Ascending aorta (tissue), 2 donors: ENCODE measurements around the gene ABCA8. TPM values are rescaled to one million over a fixed set of nuclear protein-coding genes. Genes with fewer than 3 reads are reported as not detected.

ENCODE experiments used
- DNase-seq, 2 donors: peaks; one replicate each; pipeline ENCODE4 v3.0.0-alpha.2; 2019; ENCODE audit warnings: low spot score in 2 of 2
- H3K27ac ChIP-seq, 2 donors: fragments of 200-600 bp; sonication (generic); one replicate each; pipeline ENCODE4 v1.5.1; 2016 to 2017; ENCODE audit warnings: mild to moderate bottlenecking in 1 of 2
- H3K27me3 ChIP-seq: fragments of 200-600 bp; sonication (generic); one replicate; pipeline ENCODE4 v1.5.1; 2017
- H3K36me3 ChIP-seq, 2 donors: fragments of 200-600 bp; sonication (generic); one replicate each; pipeline ENCODE4 v1.5.1; 2016
- H3K4me1 ChIP-seq, 2 donors: fragments of 200-600 bp; sonication (generic); one replicate each; pipeline ENCODE4 v1.5.1; 2016 to 2017; ENCODE audit warnings: mild to moderate bottlenecking in 1 of 2
- H3K4me3 ChIP-seq, 2 donors: fragments of 200-600 bp; sonication (generic); one replicate each; pipeline ENCODE4 v1.5.1; 2016 to 2017; ENCODE audit warnings: mild to moderate bottlenecking in 1 of 2
- H3K9me3 ChIP-seq, 2 donors: fragments of 200-600 bp; sonication (generic); one replicate each; pipeline ENCODE4 v1.5.1; 2016
- CTCF ChIP-seq, 3 experiments: fragments of 200-600 bp in 2 of 3; fragments of 450-650 bp in 1 of 3; sonication (generic) in 2 of 3; IDR thresholded peaks; one replicate each; pipeline ENCODE4 v1.5.1; 2016 to 2019; ENCODE audit warnings: antibody characterized with exemption in 3 of 3, mild to moderate bottlenecking in 1 of 3, moderate library complexity in 1 of 3
- intact Hi-C: fragments of 100-400 bp; cut with DNase I; formaldehyde crosslinking; loops from one replicate; pipeline ENCODE4 v1.15.1; 2023
- total RNA-seq: library from RNA; depleted of rRNA; stranded (reverse); fragments of >200 nt; gene quantifications from one replicate; pipeline ENCODE4 v1.1.0, GENCODE V29; 2016

ABCA8 gene
- total RNA-seq, 1 donor from 2014 or later: 69.6 TPM

- Histone ChIP-seq H3K36me3 (no peaks in the 10 kb centered on the region), H3K4me3 (no peak overlapping the region), H3K27me3 (no peaks in the 10 kb centered on the region), H3K27ac (no peak overlapping the region), H3K9me3 (no peaks in the 10 kb centered on the region), H3K4me1 (no peaks in the 10 kb centered on the region)
- TF ChIP-seq CTCF (IDR thresholded peaks at IDR 0.05): no peak
- DNase-seq: no peak
- intact Hi-C loops: no loop called here
Observed at GRCh38 chr17:68851890-68852289, 103.3 kb downstream of the ABCA8 start.

GRCh38 chr17:68850749-68851510 is 104.3 kb downstream of the ABCA8 start:
- no peaks in the 10 kb centered on the region for H3K36me3 ChIP-seq
- no peak for TF ChIP-seq CTCF (IDR thresholded peaks at IDR 0.05)
- intact Hi-C loops: no loop called here
- DNase-seq: no peak
- H3K27ac ChIP-seq: no peak overlapping the region
- no peak overlapping the region for H3K4me3 ChIP-seq
- H3K4me1 ChIP-seq: no peaks in the 10 kb centered on the region
- H3K27me3 ChIP-seq: no peaks in the 10 kb centered on the region
- H3K9me3 ChIP-seq: no peaks in the 10 kb centered on the region

- DNase-seq: no peak
- Histone ChIP-seq H3K36me3 (no peaks in the 10 kb centered on the region), H3K27ac (no peak overlapping the region), H3K27me3 (no peaks in the 10 kb centered on the region), H3K4me1 (no peaks in the 10 kb centered on the region), H3K9me3 (peaks cover 0 to 4% of the 10 kb centered on the region in 2 donors), H3K4me3 (no peak overlapping the region)
- no peak for TF ChIP-seq CTCF (IDR thresholded peaks at IDR 0.05)
- intact Hi-C loops: no loop called here
Observed at GRCh38 chr17:68849673-68850610, 105.2 kb downstream of the ABCA8 start.

- H3K27ac ChIP-seq: no peak overlapping the region
- no peaks in the 10 kb centered on the region for H3K36me3 ChIP-seq
- peaks cover 0 to 4% of the 10 kb centered on the region in 2 donors for H3K9me3 ChIP-seq
- H3K4me3 ChIP-seq: no peak overlapping the region
- no peak for DNase-seq
- intact Hi-C loops: no loop called here
- no peak for TF ChIP-seq CTCF (IDR thresholded peaks at IDR 0.05)
- no peaks in the 10 kb centered on the region for H3K27me3 ChIP-seq
- no peaks in the 10 kb centered on the region for H3K4me1 ChIP-seq
Observed at GRCh38 chr17:68847711-68848110, 107.5 kb downstream of the ABCA8 start.

- DNase-seq: no peak
- no peak overlapping the region for H3K4me3 ChIP-seq
- no peak overlapping the region for H3K27ac ChIP-seq
- intact Hi-C loops: no loop called here
- H3K27me3 ChIP-seq: no peaks in the 10 kb centered on the region
- H3K36me3 ChIP-seq: no peaks in the 10 kb centered on the region
- H3K9me3 ChIP-seq: peaks cover 0 to 4% of the 10 kb centered on the region in 2 donors
- H3K4me1 ChIP-seq: no peaks in the 10 kb centered on the region
- no peak for TF ChIP-seq CTCF (IDR thresholded peaks at IDR 0.05)
Observed at GRCh38 chr17:68843522-68843921, 111.7 kb downstream of the ABCA8 start.
